Measurements from ENCODE around the gene SPON1. TPM values are rescaled to one million over a fixed set of nuclear protein-coding genes. Genes with fewer than 3 reads are reported as not detected.
"Not testable (repeated sequence)": the region's sequence is repeated elsewhere in the genome, so short reads cannot be mapped to it uniquely, and the experiment has no call there.

The SPON1 gene
- total RNA-seq, 1 experiment from 2014 or later, result 0.20 TPM

DNA sequence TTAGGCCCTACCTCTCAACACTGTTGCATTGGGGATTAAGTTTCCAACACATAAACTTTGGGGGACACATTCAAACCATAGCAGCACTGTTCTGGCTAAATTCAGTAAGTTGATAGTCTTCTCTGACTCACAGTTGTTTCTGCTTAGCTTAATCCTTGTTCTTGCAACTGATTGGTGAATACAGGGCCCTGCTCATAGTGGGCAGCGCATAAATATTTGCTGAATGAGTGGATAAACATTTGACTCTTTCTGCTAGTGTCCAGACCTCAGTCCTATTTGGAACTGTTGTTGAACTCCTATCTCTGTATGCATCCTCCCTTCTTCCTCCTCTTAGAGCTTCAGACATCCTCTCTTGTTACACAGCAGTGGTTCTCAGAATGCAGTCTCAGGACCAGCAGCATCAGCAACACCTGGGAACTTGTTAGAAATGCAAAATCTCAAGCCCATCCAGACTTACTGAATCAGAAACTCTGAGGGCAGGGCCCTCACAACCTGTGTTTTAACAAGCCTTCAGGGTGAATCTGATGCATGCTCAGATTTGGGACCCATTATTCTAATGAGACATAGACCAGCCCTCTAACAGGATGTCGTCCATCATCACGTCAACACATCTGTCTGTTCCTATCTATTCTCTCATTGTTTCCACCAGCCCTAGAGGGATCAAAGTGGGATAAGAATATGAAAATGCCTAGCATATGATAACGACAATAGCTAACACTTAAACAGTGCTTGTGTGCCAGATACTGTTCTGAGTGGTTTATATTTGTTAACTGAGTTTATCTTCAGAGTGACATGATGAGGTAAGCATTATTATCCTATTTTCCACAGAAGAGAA lies 22.3 kb downstream of the SPON1 start:
- Histone ChIP-seq H3K4me1 (ENCODE audit: insufficient read depth, low read length) (no peaks in the 10 kb centered on the region), H3K9ac (ENCODE audit: extremely low read depth, insufficient read length, low read length) (no peak overlapping the region), H3K23ac (ENCODE audit: insufficient read length, low read depth, low read length) (no peak overlapping the region), H3K56ac (ENCODE audit: insufficient read length, low read depth, low read length) (no peak overlapping the region), H2AK5ac (ENCODE audit: insufficient read length, low read length) (no peak overlapping the region), H3K23me2 (ENCODE audit: insufficient read length, low read depth, low read length, poor library complexity, severe bottlenecking) (no peaks in the 10 kb centered on the region), H3K9me3 (ENCODE audit: control insufficient read depth, low read depth, low read length) (no peaks in the 10 kb centered on the region), H2BK20ac (ENCODE audit: low read depth, low read length, poor library complexity, severe bottlenecking) (no peak overlapping the region), H2BK5ac (ENCODE audit: insufficient read length, low read length) (no peak overlapping the region), H2BK120ac (ENCODE audit: low read depth, low read length, poor library complexity, severe bottlenecking) (no peak overlapping the region), H4K91ac (ENCODE audit: insufficient read length, low read depth, low read length) (no peak overlapping the region), H2AFZ (ENCODE audit: low read length) (no peak overlapping the region), H2BK15ac (ENCODE audit: low read depth, low read length) (no peak overlapping the region), H3K4me2 (ENCODE audit: insufficient read depth, insufficient read length, low read length) (no peak overlapping the region), H4K20me1 (ENCODE audit: control insufficient read depth, insufficient read depth, insufficient read length) (no peaks in the 10 kb centered on the region), H3K4ac (ENCODE audit: low read depth, low read length) (no peak overlapping the region), H3K27ac (ENCODE audit: insufficient read length, low read depth, low read length) (no peak overlapping the region), H3T11ph (ENCODE audit: low read length) (no peak overlapping the region), H4K8ac (replicated peaks; ENCODE audit: insufficient read length, low read depth, low read length) (no peak overlapping the region), H4K5ac (ENCODE audit: insufficient read length, low read depth, low read length) (no peak overlapping the region), H3K27me3 (ENCODE audit: insufficient read depth, low read length) (no peaks in the 10 kb centered on the region), H3K14ac (ENCODE audit: insufficient read depth, low read length) (no peak overlapping the region), H3K18ac (ENCODE audit: insufficient read length, low read depth, low read length) (no peak overlapping the region), H3K79me2 (ENCODE audit: insufficient read depth, low read length) (no peaks in the 10 kb centered on the region), H3K79me1 (ENCODE audit: insufficient read depth, low read depth, low read length, poor library complexity, severe bottlenecking) (no peaks in the 10 kb centered on the region), H2BK12ac (ENCODE audit: insufficient read length, low read depth, low read length) (no peak overlapping the region)
- DNase-seq, result no peak
- Mint-ChIP-seq H3K27me3 (ENCODE audit: low read depth) (peaks cover 9% of the 10 kb centered on the region), H3K4me3 (no peak overlapping the region), H3K9me3 (no peaks in the 10 kb centered on the region), H3K4me1 (no peaks in the 10 kb centered on the region), H3K27ac (no peak overlapping the region), H3K36me3 (ENCODE audit: insufficient read depth in 1 of 3, low read depth in 3 of 3) (no peaks in the 10 kb centered on the region)
- no CpG with 5 or more reads among the region's 4 CpGs for WGBS (ENCODE audit: extremely low coverage, insufficient read length, low lambda C conversion rate)
- TF ChIP-seq, protein P1, sequence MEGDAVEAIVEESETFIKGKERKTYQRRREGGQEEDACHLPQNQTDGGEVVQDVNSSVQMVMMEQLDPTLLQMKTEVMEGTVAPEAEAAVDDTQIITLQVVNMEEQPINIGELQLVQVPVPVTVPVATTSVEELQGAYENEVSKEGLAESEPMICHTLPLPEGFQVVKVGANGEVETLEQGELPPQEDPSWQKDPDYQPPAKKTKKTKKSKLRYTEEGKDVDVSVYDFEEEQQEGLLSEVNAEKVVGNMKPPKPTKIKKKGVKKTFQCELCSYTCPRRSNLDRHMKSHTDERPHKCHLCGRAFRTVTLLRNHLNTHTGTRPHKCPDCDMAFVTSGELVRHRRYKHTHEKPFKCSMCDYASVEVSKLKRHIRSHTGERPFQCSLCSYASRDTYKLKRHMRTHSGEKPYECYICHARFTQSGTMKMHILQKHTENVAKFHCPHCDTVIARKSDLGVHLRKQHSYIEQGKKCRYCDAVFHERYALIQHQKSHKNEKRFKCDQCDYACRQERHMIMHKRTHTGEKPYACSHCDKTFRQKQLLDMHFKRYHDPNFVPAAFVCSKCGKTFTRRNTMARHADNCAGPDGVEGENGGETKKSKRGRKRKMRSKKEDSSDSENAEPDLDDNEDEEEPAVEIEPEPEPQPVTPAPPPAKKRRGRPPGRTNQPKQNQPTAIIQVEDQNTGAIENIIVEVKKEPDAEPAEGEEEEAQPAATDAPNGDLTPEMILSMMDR (conservative IDR thresholded peaks at IDR 0.05), result no peak

DNA sequence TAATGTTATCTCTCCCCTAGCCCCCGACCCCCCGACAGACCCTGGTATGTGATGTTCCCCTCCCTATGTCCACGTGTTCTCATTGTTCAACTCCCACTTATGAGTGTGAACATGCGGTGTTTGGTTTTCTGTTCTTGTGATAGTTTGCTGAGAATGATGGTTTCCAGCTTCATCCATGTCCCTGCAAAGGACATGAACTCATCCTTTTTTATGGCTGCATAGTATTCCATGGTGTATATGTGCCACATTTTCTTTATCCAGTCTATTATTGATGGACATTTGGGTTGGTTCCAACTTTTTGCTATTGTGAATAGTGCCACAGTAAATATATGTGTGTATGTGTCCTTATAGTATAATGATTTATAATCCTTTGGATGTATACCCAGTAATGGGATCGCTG lies 24.2 kb downstream of the SPON1 start:
- H3K79me1 ChIP-seq (ENCODE audit: insufficient read depth, low read depth, low read length, poor library complexity, severe bottlenecking); H3K36me3 Mint-ChIP-seq (ENCODE audit: insufficient read depth in 1 of 3, low read depth in 3 of 3); H3K9me3 Mint-ChIP-seq; H3K23ac ChIP-seq (ENCODE audit: insufficient read length, low read depth, low read length); DNase-seq; H3K18ac ChIP-seq (ENCODE audit: insufficient read length, low read depth, low read length); H2BK20ac ChIP-seq (ENCODE audit: low read depth, low read length, poor library complexity, severe bottlenecking); H3K4me1 ChIP-seq (ENCODE audit: insufficient read depth, low read length); H3K23me2 ChIP-seq (ENCODE audit: insufficient read length, low read depth, low read length, poor library complexity, severe bottlenecking); H3K27me3 ChIP-seq (ENCODE audit: insufficient read depth, low read length); H3K27ac Mint-ChIP-seq; H3K4me2 ChIP-seq (ENCODE audit: insufficient read depth, insufficient read length, low read length); H2BK15ac ChIP-seq (ENCODE audit: low read depth, low read length); H3K56ac ChIP-seq (ENCODE audit: insufficient read length, low read depth, low read length); H2BK120ac ChIP-seq (ENCODE audit: low read depth, low read length, poor library complexity, severe bottlenecking); H4K5ac ChIP-seq (ENCODE audit: insufficient read length, low read depth, low read length); H4K8ac ChIP-seq (replicated peaks; ENCODE audit: insufficient read length, low read depth, low read length); H2BK12ac ChIP-seq (ENCODE audit: insufficient read length, low read depth, low read length); H3K4me3 Mint-ChIP-seq; H3K27ac ChIP-seq (ENCODE audit: insufficient read length, low read depth, low read length); H2AFZ ChIP-seq (ENCODE audit: low read length); H2AK5ac ChIP-seq (ENCODE audit: insufficient read length, low read length); H3T11ph ChIP-seq (ENCODE audit: low read length); H3K27me3 Mint-ChIP-seq (ENCODE audit: low read depth); H3K4me1 Mint-ChIP-seq; H3K9me3 ChIP-seq (ENCODE audit: control insufficient read depth, low read depth, low read length); H4K20me1 ChIP-seq (ENCODE audit: control insufficient read depth, insufficient read depth, insufficient read length); H2BK5ac ChIP-seq (ENCODE audit: insufficient read length, low read length); H3K79me2 ChIP-seq (ENCODE audit: insufficient read depth, low read length); H3K4ac ChIP-seq (ENCODE audit: low read depth, low read length); H3K9ac ChIP-seq (ENCODE audit: extremely low read depth, insufficient read length, low read length); H3K14ac ChIP-seq (ENCODE audit: insufficient read depth, low read length); H4K91ac ChIP-seq (ENCODE audit: insufficient read length, low read depth, low read length): not testable (repeated sequence)
- WGBS (ENCODE audit: extremely low coverage, insufficient read length, low lambda C conversion rate), result no CpG with 5 or more reads among the region's 5 CpGs

All from H9 (cell line).